Posterior vena cava (tissue), 2 donors: Measurements from ENCODE around the gene TEX44. TPM values are rescaled to one million over a fixed set of nuclear protein-coding genes. Genes with fewer than 3 reads are reported as not detected.
"Not testable (repeated sequence)": the region's sequence is repeated elsewhere in the genome, so short reads cannot be mapped to it uniquely, and the experiment has no call there.

Experiments
- DNase-seq: peaks from one replicate; pipeline ENCODE4 v3.0.0-alpha.2; 2020; ENCODE audit warnings: low spot score
- intact Hi-C, 2 donors: fragments of 100-400 bp; cut with DNase I; formaldehyde crosslinking; loops; one replicate each; pipeline versions ENCODE4 v1.14.1 to v1.14.2; 2022 to 2023
- long read RNA-seq, 2 donors: library from polyadenylated mRNA; unstranded; transcript quantifications; one replicate each; pipeline ENCODE4 v2.0.0, GENCODE V29; 2020 to 2021
- total RNA-seq, 2 donors: library from RNA; stranded (reverse); fragmentation: NEBNext Ultra II Directional; extraction: Animal tissue kit (Norgen Biotek cat#: 25700); gene quantifications; one replicate each; pipeline ENCODE4 v1.2.1, GENCODE V29; 2021
- donor health status: DM: yes; HTN: yes; CAD: no.
- donor health status: DM: yes; HTN: yes; CAD: no.

The TEX44 gene
- total RNA-seq = not detected
- long read RNA-seq, donor 1 = 0 reads
- long read RNA-seq, donor 2 = 0 reads

GRCh38 chr2:231592636-231593145 is at the start of gene TEX44:
Gene TEX44 (plus strand): TSS chr2:231592864. CDS start chr2:231592952, 88 bp downstream.
- intact Hi-C loops = no loop called here
- DNase-seq = no peak

GRCh38 chr2:231545105-231545902 is 47.4 kb upstream of the TEX44 start:
- DNase-seq = no peak
- intact Hi-C loops = no loop called here

- no peak for DNase-seq
- intact Hi-C loops = no loop called here
These were observed 46.5 kb upstream of the TEX44 start for GRCh38 chr2:231546014-231546715.

GRCh38 chr2:231547315-231548110 is 45.2 kb upstream of the TEX44 start:
- intact Hi-C loops = no loop called here

GRCh38 chr2:231548752-231549151 is 43.9 kb upstream of the TEX44 start:
- no peak for DNase-seq

More at GRCh38 chr2:231547315-231548110, 45.2 kb upstream of the TEX44 start:
- no peak for DNase-seq

GRCh38 chr2:231549446-231550239 is 43.0 kb upstream of the TEX44 start:
- DNase-seq = no peak
- intact Hi-C loops = loop anchor here in 1 of 2 donors (10.0 kb wide), 1 partner anchor 65 kb away; no protein-coding TSS in a partner anchor

More at GRCh38 chr2:231548752-231549151, 43.9 kb upstream of the TEX44 start:
- intact Hi-C loops = no loop called here

GRCh38 chr2:231552752-231553151 is 39.9 kb upstream of the TEX44 start:
- DNase-seq = no peak
- intact Hi-C loops = loop anchor here in 1 of 2 donors (10.0 kb wide), 1 partner anchor 68 kb away; no protein-coding TSS in a partner anchor

GRCh38 chr2:231554327-231554726 is 38.3 kb upstream of the TEX44 start:
- no peak for DNase-seq
- intact Hi-C loops = loop anchor here in 1 of 2 donors (10.0 kb wide), 1 partner anchor 70 kb away; no protein-coding TSS in a partner anchor

- intact Hi-C loops = loop anchor here (5.0 to 10.0 kb wide), 2 partner anchors 38 to 70 kb away; no protein-coding TSS in a partner anchor
- DNase-seq = peak; percentile 87
These were observed 37.7 kb upstream of the TEX44 start for GRCh38 chr2:231554748-231555545.

- intact Hi-C loops = loop anchor here (5.0 to 10.0 kb wide), 2 partner anchors 39 to 72 kb away; no protein-coding TSS in a partner anchor
- not testable (repeated sequence) for DNase-seq
These were observed 36.2 kb upstream of the TEX44 start for GRCh38 chr2:231556496-231556895.

GRCh38 chr2:231556981-231557380 is 35.7 kb upstream of the TEX44 start:
- intact Hi-C loops = loop anchor here (5.0 to 10.0 kb wide), 2 partner anchors 40 to 72 kb away; no protein-coding TSS in a partner anchor
- DNase-seq = no peak

- peak; percentile 92 for DNase-seq
- intact Hi-C loops = loop anchor here (5.0 to 10.0 kb wide), 2 partner anchors 40 to 73 kb away; no protein-coding TSS in a partner anchor
These were observed 35.0 kb upstream of the TEX44 start for GRCh38 chr2:231557571-231558217.

- no peak for DNase-seq
These were observed 29.2 kb upstream of the TEX44 start for GRCh38 chr2:231563378-231563961.

GRCh38 chr2:231565887-231566594 is 26.6 kb upstream of the TEX44 start:
- DNase-seq = no peak
- intact Hi-C loops = loop anchor here in 1 of 2 donors (5.0 kb wide), 1 partner anchor 36 kb away; no protein-coding TSS in a partner anchor

More at GRCh38 chr2:231563378-231563961, 29.2 kb upstream of the TEX44 start:
- intact Hi-C loops = loop anchor here in 1 of 2 donors (2.0 kb wide), 1 partner anchor 35 kb away; no protein-coding TSS in a partner anchor

- intact Hi-C loops = loop anchor here in 1 of 2 donors (5.0 kb wide), 1 partner anchor 35 kb away; no protein-coding TSS in a partner anchor
- no peak for DNase-seq
These were observed 25.5 kb upstream of the TEX44 start for GRCh38 chr2:231567159-231567558.
